Choroid plexus epithelial cell (primary cell): ENCODE data around the gene IFIT1B.
A peak's percentile ranks its signal among the peaks of the same experiment; 100 is the strongest.
"Not testable (repeated sequence)": the region's sequence is repeated elsewhere in the genome, so short reads cannot be mapped to it uniquely, and the experiment has no call there.

Source experiments
- DNase-seq: peaks from one replicate; pipeline ENCODE4 v3.0.0-alpha.2; 2010; ENCODE audit warnings: low read depth
- H3K4me3 ChIP-seq: 2 replicates; pipeline ENCODE4 v1.5.1; 2011; ENCODE audit warnings: low read depth, mild to moderate bottlenecking, control low read depth, low read length, moderate library complexity
- CTCF ChIP-seq: conservative IDR thresholded peaks from 2 replicates; pipeline ENCODE4 v1.5.1; 2011; ENCODE audit warnings: low read depth, mild to moderate bottlenecking, control low read depth, inconsistent platforms, low read length, moderate library complexity

IFIT1B gene

GRCh38 chr10:89348975-89349374, 28.9 kb upstream of the IFIT1B start:
- no peak overlapping the region for H3K4me3 ChIP-seq
- no peak for TF ChIP-seq CTCF
- DNase-seq: no peak

GRCh38 chr10:89350631-89351315, 27.1 kb upstream of the IFIT1B start:
- peak; percentile 17 for DNase-seq
- not testable (repeated sequence) for H3K4me3 ChIP-seq

GRCh38 chr10:89351412-89351779, 26.5 kb upstream of the IFIT1B start:
- TF ChIP-seq CTCF: no peak
- H3K4me3 ChIP-seq: no peak overlapping the region
- DNase-seq: peak; percentile 70

GRCh38 chr10:89351780-89352597, 25.9 kb upstream of the IFIT1B start:
- no peak for TF ChIP-seq CTCF
- H3K4me3 ChIP-seq: peak overlapping the region; percentile 26
- DNase-seq: peak; percentile 97

GRCh38 chr10:89352802-89353201, 25.1 kb upstream of the IFIT1B start:
- H3K4me3 ChIP-seq: no peak overlapping the region
- TF ChIP-seq CTCF: no peak
- peak; percentile 15 for DNase-seq

GRCh38 chr10:89355394-89355931, 22.4 kb upstream of the IFIT1B start:
- peak; percentile 71 for DNase-seq
- no peak for TF ChIP-seq CTCF
- no peak overlapping the region for H3K4me3 ChIP-seq

GRCh38 chr10:89357096-89357495, 20.8 kb upstream of the IFIT1B start:
- no peak for TF ChIP-seq CTCF
- H3K4me3 ChIP-seq: no peak overlapping the region
- peak; percentile 37 for DNase-seq
